Esophagus squamous epithelium (tissue), 4 donors: ENCODE data around the gene ATOSB.

Experiments
- POLR2A ChIP-seq, 4 donors: fragments of 450-650 bp; IDR thresholded peaks; one replicate each; pipeline ENCODE4 v1.6.1; 2017; ENCODE audit warnings: antibody characterized with exemption in 4 of 4, mild to moderate bottlenecking in 4 of 4, moderate library complexity in 3 of 4
- TF ChIP-seq, protein P1 (sequence below), 6 experiments: fragments of 450-650 bp in 4 of 6; fragments of 200-600 bp in 2 of 6; sonication (generic) in 2 of 6; IDR thresholded peaks; one replicate each; pipeline ENCODE4 v1.5.1; 2016 to 2019; ENCODE audit warnings: antibody characterized with exemption in 6 of 6, mild to moderate bottlenecking in 4 of 6, moderate library complexity in 4 of 6

DNA sequence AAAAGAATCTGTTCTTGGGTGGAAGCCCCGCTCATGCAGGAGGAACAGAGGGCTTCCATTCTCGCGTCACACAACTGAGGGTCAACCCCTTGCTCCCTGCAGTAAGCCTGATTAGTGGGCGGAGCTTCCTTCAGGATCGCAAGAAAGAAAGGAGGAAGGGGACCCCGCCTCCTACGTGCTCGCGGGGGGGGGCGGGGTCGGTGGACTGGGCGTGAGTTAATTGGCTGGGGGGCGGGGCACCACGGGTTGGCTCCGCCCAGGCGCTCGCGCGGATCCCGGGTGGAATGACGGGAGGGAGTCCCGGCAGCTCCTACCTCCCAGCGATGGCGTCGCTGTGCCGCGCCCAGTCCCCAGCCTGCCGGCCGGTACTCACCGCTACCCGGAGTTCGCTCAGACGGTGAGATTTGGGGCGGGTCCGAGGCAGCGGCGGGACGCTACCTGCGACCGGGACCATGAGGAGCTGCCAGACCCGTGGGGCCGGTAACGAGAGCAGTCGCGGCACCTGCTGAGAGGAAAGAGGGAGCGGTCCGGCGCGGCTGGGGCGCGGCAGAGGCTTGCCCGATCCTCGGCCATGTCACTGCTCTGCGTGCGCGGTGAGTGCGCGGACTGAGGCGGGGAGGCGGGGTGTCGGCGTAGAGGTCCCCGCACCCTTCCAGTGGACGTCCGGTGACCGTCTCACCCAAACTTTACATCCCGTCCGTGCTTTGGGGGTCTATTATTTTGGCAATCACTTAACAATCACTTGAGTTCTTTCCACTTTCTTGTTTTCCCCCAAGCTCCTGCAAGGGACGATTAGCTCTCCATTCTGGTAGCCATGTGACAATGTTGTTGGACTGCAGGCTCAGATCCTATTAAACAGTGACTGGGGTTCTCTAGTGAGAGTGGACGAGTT is 46.3 kb upstream of the ATOSB start, which contains the start of gene UNC13B:
- TF ChIP-seq, protein P1, sequence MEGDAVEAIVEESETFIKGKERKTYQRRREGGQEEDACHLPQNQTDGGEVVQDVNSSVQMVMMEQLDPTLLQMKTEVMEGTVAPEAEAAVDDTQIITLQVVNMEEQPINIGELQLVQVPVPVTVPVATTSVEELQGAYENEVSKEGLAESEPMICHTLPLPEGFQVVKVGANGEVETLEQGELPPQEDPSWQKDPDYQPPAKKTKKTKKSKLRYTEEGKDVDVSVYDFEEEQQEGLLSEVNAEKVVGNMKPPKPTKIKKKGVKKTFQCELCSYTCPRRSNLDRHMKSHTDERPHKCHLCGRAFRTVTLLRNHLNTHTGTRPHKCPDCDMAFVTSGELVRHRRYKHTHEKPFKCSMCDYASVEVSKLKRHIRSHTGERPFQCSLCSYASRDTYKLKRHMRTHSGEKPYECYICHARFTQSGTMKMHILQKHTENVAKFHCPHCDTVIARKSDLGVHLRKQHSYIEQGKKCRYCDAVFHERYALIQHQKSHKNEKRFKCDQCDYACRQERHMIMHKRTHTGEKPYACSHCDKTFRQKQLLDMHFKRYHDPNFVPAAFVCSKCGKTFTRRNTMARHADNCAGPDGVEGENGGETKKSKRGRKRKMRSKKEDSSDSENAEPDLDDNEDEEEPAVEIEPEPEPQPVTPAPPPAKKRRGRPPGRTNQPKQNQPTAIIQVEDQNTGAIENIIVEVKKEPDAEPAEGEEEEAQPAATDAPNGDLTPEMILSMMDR (IDR thresholded peaks at IDR 0.05), result peak in 1 of 6 experiments; percentile 22
- peak in 3 of 4 donors; percentile 34 to 72 (median 67) for TF ChIP-seq POLR2A (IDR thresholded peaks at IDR 0.05)
